ENCODE measurements around the gene MINDY4. TPM values are rescaled to one million over a fixed set of nuclear protein-coding genes. Genes with fewer than 3 reads are reported as not detected.

The MINDY4 gene
- total and polyA plus RNA-seq, 2 donors: 1.5 to 1.7 TPM

GRCh38 chr7:30841025-30841735, 70.0 kb downstream of the MINDY4 start:
- no peaks in the 10 kb centered on the region for H3K27me3 ChIP-seq (ENCODE audit: control insufficient read depth in 2 of 2, insufficient read depth in 1 of 2, low read length in 1 of 2)
- peaks cover 0 to 6% of the 10 kb centered on the region in 2 donors for H3K4me1 ChIP-seq (ENCODE audit: control insufficient read depth in 2 of 2, insufficient read depth in 2 of 2, low read length in 2 of 2)
- H3K9me3 ChIP-seq (ENCODE audit: control insufficient read depth in 2 of 2, insufficient read depth in 1 of 2, low read length in 1 of 2): no peaks in the 10 kb centered on the region
- 96% methylated on average over 19 of the region's 19 CpGs for WGBS
- H3K36me3 ChIP-seq (ENCODE audit: control insufficient read depth in 2 of 2, insufficient read depth in 2 of 2, low read length in 1 of 2): no peaks in the 10 kb centered on the region
- DNase-seq (ENCODE audit: low read depth in 6 of 9, low spot score in 9 of 9): no peak
- H3K4me3 ChIP-seq (ENCODE audit: low read length in 2 of 2): no peak overlapping the region
- no peak overlapping the region for H3K27ac ChIP-seq (ENCODE audit: low read depth in 1 of 2, low read length in 1 of 2)

DNA sequence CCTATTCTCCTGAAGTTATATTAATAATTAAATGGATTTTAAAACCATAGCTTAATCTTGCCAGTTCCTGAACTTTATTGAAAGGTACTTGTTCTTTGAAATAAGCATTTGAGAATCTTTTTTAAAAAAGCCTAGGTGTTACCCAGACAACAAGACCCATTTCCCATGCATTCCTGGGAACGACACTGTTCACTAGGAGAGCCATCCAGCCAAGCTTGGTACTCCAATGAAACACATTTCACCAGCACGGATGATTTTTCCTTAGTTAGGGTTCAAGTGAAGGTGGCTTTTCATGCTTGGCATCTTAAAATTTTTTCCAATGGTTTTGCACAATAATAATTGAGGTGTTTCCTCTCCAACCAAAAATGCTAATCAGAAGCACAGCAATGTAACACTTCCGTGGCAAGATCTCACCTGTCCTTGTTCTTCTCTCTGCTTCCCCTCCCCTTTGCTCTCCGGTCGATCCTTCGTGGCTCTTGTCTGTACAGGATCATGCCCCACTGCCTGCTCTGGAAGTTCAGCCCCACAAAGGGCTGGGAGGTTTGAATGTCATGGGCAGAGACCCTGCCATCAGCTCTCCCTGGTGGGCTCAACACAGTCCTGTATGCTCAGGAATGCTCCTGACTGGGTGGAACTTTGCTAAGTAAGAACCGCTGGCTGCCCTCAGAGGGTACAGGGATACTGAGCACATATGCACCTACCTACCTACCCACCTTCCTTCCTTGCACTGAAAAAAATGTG, 70.8 kb downstream of the MINDY4 start:
- no peak overlapping the region for H3K27ac ChIP-seq (ENCODE audit: low read depth in 1 of 2, low read length in 1 of 2)
- no peaks in the 10 kb centered on the region for H3K27me3 ChIP-seq (ENCODE audit: control insufficient read depth in 2 of 2, insufficient read depth in 1 of 2, low read length in 1 of 2)
- peaks cover 0 to 8% of the 10 kb centered on the region in 2 donors for H3K4me1 ChIP-seq (ENCODE audit: control insufficient read depth in 2 of 2, insufficient read depth in 2 of 2, low read length in 2 of 2)
- 97% methylated on average over 7 of the region's 7 CpGs for WGBS
- DNase-seq (ENCODE audit: low read depth in 6 of 9, low spot score in 9 of 9): no peak
- no peak overlapping the region for H3K4me3 ChIP-seq (ENCODE audit: low read length in 2 of 2)
- no peaks in the 10 kb centered on the region for H3K9me3 ChIP-seq (ENCODE audit: control insufficient read depth in 2 of 2, insufficient read depth in 1 of 2, low read length in 1 of 2)
- H3K36me3 ChIP-seq (ENCODE audit: control insufficient read depth in 2 of 2, insufficient read depth in 2 of 2, low read length in 1 of 2): no peaks in the 10 kb centered on the region

- WGBS: 96% methylated on average over 8 of the region's 8 CpGs
- no peak for DNase-seq (ENCODE audit: low read depth in 6 of 9, low spot score in 9 of 9)
- Histone ChIP-seq H3K36me3 (ENCODE audit: control insufficient read depth in 2 of 2, insufficient read depth in 2 of 2, low read length in 1 of 2) (no peaks in the 10 kb centered on the region), H3K4me1 (ENCODE audit: control insufficient read depth in 2 of 2, insufficient read depth in 2 of 2, low read length in 2 of 2) (peaks cover 0 to 8% of the 10 kb centered on the region in 2 donors), H3K27me3 (ENCODE audit: control insufficient read depth in 2 of 2, insufficient read depth in 1 of 2, low read length in 1 of 2) (no peaks in the 10 kb centered on the region), H3K27ac (ENCODE audit: low read depth in 1 of 2, low read length in 1 of 2) (no peak overlapping the region), H3K4me3 (ENCODE audit: low read length in 2 of 2) (no peak overlapping the region), H3K9me3 (ENCODE audit: control insufficient read depth in 2 of 2, insufficient read depth in 1 of 2, low read length in 1 of 2) (no peaks in the 10 kb centered on the region)
Observed at GRCh38 chr7:30842542-30843451, 71.6 kb downstream of the MINDY4 start.

- Histone ChIP-seq H3K36me3 (ENCODE audit: control insufficient read depth in 2 of 2, insufficient read depth in 2 of 2, low read length in 1 of 2) (no peaks in the 10 kb centered on the region), H3K27me3 (ENCODE audit: control insufficient read depth in 2 of 2, insufficient read depth in 1 of 2, low read length in 1 of 2) (no peaks in the 10 kb centered on the region), H3K27ac (ENCODE audit: low read depth in 1 of 2, low read length in 1 of 2) (no peak overlapping the region), H3K9me3 (ENCODE audit: control insufficient read depth in 2 of 2, insufficient read depth in 1 of 2, low read length in 1 of 2) (no peaks in the 10 kb centered on the region), H3K4me3 (ENCODE audit: low read length in 2 of 2) (no peak overlapping the region), H3K4me1 (ENCODE audit: control insufficient read depth in 2 of 2, insufficient read depth in 2 of 2, low read length in 2 of 2) (peaks cover 0 to 11% of the 10 kb centered on the region in 2 donors)
- DNase-seq (ENCODE audit: low read depth in 6 of 9, low spot score in 9 of 9): no peak
- WGBS: 98% methylated on average over 11 of the region's 11 CpGs
Observed at GRCh38 chr7:30843741-30844482, 72.7 kb downstream of the MINDY4 start.

GRCh38 chr7:30844483-30844874, 73.3 kb downstream of the MINDY4 start:
- H3K36me3 ChIP-seq (ENCODE audit: control insufficient read depth in 2 of 2, insufficient read depth in 2 of 2, low read length in 1 of 2): no peaks in the 10 kb centered on the region
- H3K4me1 ChIP-seq (ENCODE audit: control insufficient read depth in 2 of 2, insufficient read depth in 2 of 2, low read length in 2 of 2): peaks cover 0 to 11% of the 10 kb centered on the region in 2 donors
- no peak overlapping the region for H3K4me3 ChIP-seq (ENCODE audit: low read length in 2 of 2)
- no peaks in the 10 kb centered on the region for H3K27me3 ChIP-seq (ENCODE audit: control insufficient read depth in 2 of 2, insufficient read depth in 1 of 2, low read length in 1 of 2)
- H3K27ac ChIP-seq (ENCODE audit: low read depth in 1 of 2, low read length in 1 of 2): no peak overlapping the region
- H3K9me3 ChIP-seq (ENCODE audit: control insufficient read depth in 2 of 2, insufficient read depth in 1 of 2, low read length in 1 of 2): no peaks in the 10 kb centered on the region
- WGBS: 96% methylated on average over 4 of the region's 4 CpGs
- no peak for DNase-seq (ENCODE audit: low read depth in 6 of 9, low spot score in 9 of 9)

DNA sequence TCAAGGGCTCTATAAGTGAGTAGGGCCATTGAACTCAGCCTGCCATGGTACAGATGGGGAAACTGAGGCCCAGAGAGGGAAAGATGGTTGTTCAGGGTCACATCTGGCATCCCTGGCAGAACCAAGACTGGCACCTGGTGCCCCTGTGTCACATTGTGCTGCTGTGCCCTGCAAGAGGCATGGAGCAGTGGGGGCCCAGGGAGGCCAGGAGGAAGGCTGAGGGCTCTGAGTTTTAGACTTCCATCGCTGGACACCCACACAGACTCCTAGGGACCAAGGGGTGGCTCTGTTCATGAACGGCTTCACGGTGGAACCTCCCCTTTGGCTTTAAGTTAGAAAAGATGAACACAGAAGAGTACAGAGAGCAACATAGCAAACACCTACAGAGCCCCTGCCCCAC, 73.7 kb downstream of the MINDY4 start:
- 94% methylated on average over 3 of the region's 3 CpGs for WGBS
- no peaks in the 10 kb centered on the region for H3K36me3 ChIP-seq (ENCODE audit: control insufficient read depth in 2 of 2, insufficient read depth in 2 of 2, low read length in 1 of 2)

DNA sequence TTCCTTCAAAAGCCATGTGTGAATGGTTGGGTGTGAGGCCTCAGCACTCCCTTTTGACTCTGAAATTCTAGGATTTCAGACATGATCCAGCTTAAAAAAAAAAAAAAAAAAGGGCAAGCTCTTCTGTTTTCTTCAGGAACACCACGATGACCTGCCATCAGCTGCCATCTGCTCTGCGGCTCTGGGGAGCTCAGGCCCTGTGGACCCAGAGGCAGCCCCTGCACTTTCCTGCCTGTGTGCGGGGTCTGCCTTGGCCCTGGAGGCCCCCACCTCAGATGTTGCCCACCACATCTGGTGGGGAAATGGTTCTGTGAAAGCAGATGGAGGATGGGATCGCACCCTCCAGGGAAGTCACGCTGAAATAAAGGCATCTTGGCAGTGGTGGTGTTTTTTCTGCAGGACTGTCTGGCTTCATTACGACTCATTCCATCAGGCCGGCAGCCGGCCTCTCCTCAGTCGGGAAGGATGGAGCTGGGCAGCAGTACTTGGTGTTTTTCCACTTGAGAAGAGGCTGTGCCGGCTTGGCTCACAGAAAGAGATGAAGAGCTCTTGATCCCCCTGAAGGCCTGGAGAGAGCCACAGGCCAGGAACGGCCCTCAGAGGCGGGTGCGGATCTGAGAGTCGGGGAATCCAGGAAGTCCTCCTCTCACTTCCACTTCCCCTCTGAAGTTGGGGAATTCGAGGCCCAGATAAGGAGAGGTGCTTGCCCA, 74.4 kb downstream of the MINDY4 start:
- Histone ChIP-seq H3K27me3 (ENCODE audit: control insufficient read depth in 2 of 2, insufficient read depth in 1 of 2, low read length in 1 of 2) (no peaks in the 10 kb centered on the region), H3K9me3 (ENCODE audit: control insufficient read depth in 2 of 2, insufficient read depth in 1 of 2, low read length in 1 of 2) (no peaks in the 10 kb centered on the region), H3K27ac (ENCODE audit: low read depth in 1 of 2, low read length in 1 of 2) (no peak overlapping the region), H3K4me1 (ENCODE audit: control insufficient read depth in 2 of 2, insufficient read depth in 2 of 2, low read length in 2 of 2) (peaks cover 0 to 11% of the 10 kb centered on the region in 2 donors), H3K4me3 (ENCODE audit: low read length in 2 of 2) (no peak overlapping the region), H3K36me3 (ENCODE audit: control insufficient read depth in 2 of 2, insufficient read depth in 2 of 2, low read length in 1 of 2) (no peaks in the 10 kb centered on the region)
- WGBS: 91% methylated on average over 15 of the region's 15 CpGs
- DNase-seq (ENCODE audit: low read depth in 6 of 9, low spot score in 9 of 9): no peak

More for the DNA sequence above, 73.7 kb downstream of the MINDY4 start:
- DNase-seq (ENCODE audit: low read depth in 6 of 9, low spot score in 9 of 9): no peak
- Histone ChIP-seq H3K4me3 (ENCODE audit: low read length in 2 of 2) (no peak overlapping the region), H3K27me3 (ENCODE audit: control insufficient read depth in 2 of 2, insufficient read depth in 1 of 2, low read length in 1 of 2) (no peaks in the 10 kb centered on the region), H3K9me3 (ENCODE audit: control insufficient read depth in 2 of 2, insufficient read depth in 1 of 2, low read length in 1 of 2) (no peaks in the 10 kb centered on the region), H3K27ac (ENCODE audit: low read depth in 1 of 2, low read length in 1 of 2) (no peak overlapping the region), H3K4me1 (ENCODE audit: control insufficient read depth in 2 of 2, insufficient read depth in 2 of 2, low read length in 2 of 2) (peaks cover 0 to 11% of the 10 kb centered on the region in 2 donors)

DNA sequence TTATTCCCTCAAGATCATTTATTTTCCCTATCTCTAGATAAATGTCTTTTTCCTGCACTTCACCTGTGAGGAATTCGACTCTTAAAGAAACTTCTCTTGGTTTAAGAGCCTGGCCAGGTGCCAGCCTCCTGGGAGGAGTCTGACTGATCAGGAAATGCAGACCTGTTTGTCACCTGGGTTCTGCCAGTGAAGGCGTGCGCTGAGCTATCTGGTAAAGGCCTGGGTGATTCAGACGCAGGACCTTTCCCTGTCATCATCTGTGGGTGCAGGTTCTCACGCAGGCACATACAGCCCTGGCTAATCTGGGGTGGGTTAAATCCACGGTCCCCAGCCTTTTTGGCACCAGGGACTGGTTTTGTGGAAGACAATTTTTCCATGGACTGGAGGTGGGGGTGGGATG, 75.2 kb downstream of the MINDY4 start:
- Histone ChIP-seq H3K27ac (ENCODE audit: low read depth in 1 of 2, low read length in 1 of 2) (no peak overlapping the region), H3K4me3 (ENCODE audit: low read length in 2 of 2) (no peak overlapping the region), H3K4me1 (ENCODE audit: control insufficient read depth in 2 of 2, insufficient read depth in 2 of 2, low read length in 2 of 2) (peaks cover 0 to 11% of the 10 kb centered on the region in 2 donors), H3K9me3 (ENCODE audit: control insufficient read depth in 2 of 2, insufficient read depth in 1 of 2, low read length in 1 of 2) (no peaks in the 10 kb centered on the region), H3K36me3 (ENCODE audit: control insufficient read depth in 2 of 2, insufficient read depth in 2 of 2, low read length in 1 of 2) (no peaks in the 10 kb centered on the region), H3K27me3 (ENCODE audit: control insufficient read depth in 2 of 2, insufficient read depth in 1 of 2, low read length in 1 of 2) (no peaks in the 10 kb centered on the region)
- WGBS: 94% methylated on average over 6 of the region's 6 CpGs
- DNase-seq (ENCODE audit: low read depth in 6 of 9, low spot score in 9 of 9): no peak
